K562 (cell line): ENCODE measurements around the gene CHKB. TPM values are rescaled to one million over a fixed set of nuclear protein-coding genes. Genes with fewer than 3 reads are reported as not detected.

Experiments
- ATAC-seq: fragments of 200-7000 bp; cut with Tn5 transposase; 3 replicates; pipeline ENCODE4 v1.9.1; 2020; ENCODE audit warnings: moderate library complexity
- BruUV-seq: library from RNA; stranded (reverse); fragments of 400-500 nt; replicated peaks from 2 replicates; lab custom pipeline; 2021; lab: Mats Ljungman, UMichigan
- CTCF ChIA-PET: fragments of 300-600 bp; formaldehyde crosslinking; extraction: SDS; loops from one replicate; lab custom pipeline; 2021; ENCODE audit warnings: low intra/inter-chr PET ratio; lab: Yijun Ruan, JAX
- POLR2A ChIA-PET: fragments of 300-600, 350-650 bp; sonication (Branson Sonifier 250); formaldehyde crosslinking; extraction: SDS; loops from one replicate; lab custom pipeline; 2021; ENCODE audit warnings: antibody characterized with exemption, inconsistent platforms; lab: Yijun Ruan, JAX
- DNase-seq, 4 experiments: peaks; one replicate each; pipeline versions ENCODE4 v3.0.0 to v3.0.0-alpha.2; 2011 to 2018; ENCODE audit warnings: low spot score in 3 of 4, mixed read lengths in 3 of 4; ENCODE audit errors: extremely low read depth in 1 of 4
- FAIRE-seq: peaks from 2 replicates; lab custom pipeline; 2011; peaks lifted over from hg19 to GRCh38; lab: Jason Lieb, UNC
- H2AFZ ChIP-seq: 2 replicates; pipeline ENCODE4 v1.6.0; 2011; ENCODE audit warnings: low read depth, low read length, control low read depth, inconsistent platforms
- H3K27ac ChIP-seq: fragments of 200-600 bp; 3 replicates; pipeline ENCODE4 v1.8.0; 2011; ENCODE audit warnings: low read depth, mild to moderate bottlenecking, control low read depth, inconsistent platforms, low read length, moderate library complexity, mixed read lengths; ENCODE audit errors: extremely low read depth
- H3K27me3 ChIP-seq, 2 experiments: fragments of 300-600 bp in 1 of 2; 2 replicates in 1 of 2; 3 replicates in 1 of 2; pipeline versions ENCODE4 v1.6.0 to v1.8.0; 2011; ENCODE audit warnings: inconsistent platforms in 2 of 2, low read length in 2 of 2, mild to moderate bottlenecking in 1 of 2, mixed read lengths in 1 of 2, moderate library complexity in 1 of 2; ENCODE audit not compliant: control insufficient read depth in 2 of 2, insufficient read depth in 2 of 2
- H3K36me3 ChIP-seq: fragments of 300-600 bp; 3 replicates; pipeline ENCODE4 v1.8.0; 2011; ENCODE audit warnings: mild to moderate bottlenecking, low read length, inconsistent platforms; ENCODE audit not compliant: control insufficient read depth, insufficient read depth
- H3K4me1 ChIP-seq, 2 experiments: fragments of 200-600 bp in 1 of 2; replicated peaks in 1 of 2; 2 replicates in 1 of 2; 3 replicates in 1 of 2; pipeline versions ENCODE4 v1.5.1 to v1.8.0; 2011; ENCODE audit warnings: inconsistent platforms in 2 of 2, low read length in 2 of 2, mild to moderate bottlenecking in 1 of 2, mixed read lengths in 1 of 2, moderate library complexity in 1 of 2; ENCODE audit not compliant: control insufficient read depth in 2 of 2, insufficient read depth in 2 of 2
- H3K4me2 ChIP-seq: 2 replicates; pipeline ENCODE4 v1.6.1; 2011; ENCODE audit warnings: low read length, control low read depth, inconsistent platforms, mixed read lengths; ENCODE audit not compliant: insufficient read depth
- H3K4me3 ChIP-seq: fragments of 200-600 bp; sonication (generic), shearing (Covaris generic); 2 replicates; pipeline ENCODE4 v1.5.1; 2016; ENCODE audit warnings: control low read depth, inconsistent platforms
- H3K79me2 ChIP-seq: fragments of 200-600 bp; 3 replicates; pipeline ENCODE4 v1.8.0; 2011; ENCODE audit warnings: low read length, inconsistent platforms; ENCODE audit not compliant: control insufficient read depth, insufficient read depth
- H3K9ac ChIP-seq, 2 experiments: 2 replicates each; pipeline versions ENCODE4 v1.6.0 to v1.6.1; 2011; ENCODE audit warnings: low read depth in 2 of 2, low read length in 2 of 2, control low read depth in 1 of 2, inconsistent platforms in 1 of 2, mild to moderate bottlenecking in 1 of 2, mixed read lengths in 1 of 2; ENCODE audit not compliant: insufficient read depth in 1 of 2
- H3K9me1 ChIP-seq: one replicate; pipeline ENCODE4 v1.6.0; 2011; ENCODE audit warnings: inconsistent platforms, mild to moderate bottlenecking, low read length, moderate library complexity; ENCODE audit not compliant: control insufficient read depth, insufficient read depth
- H3K9me3 ChIP-seq: replicated peaks from 2 replicates; pipeline ENCODE4 v1.5.1; 2011; ENCODE audit warnings: low read depth, low read length, inconsistent platforms; ENCODE audit not compliant: control insufficient read depth, insufficient read depth
- H4K20me1 ChIP-seq: replicated peaks from 2 replicates; pipeline ENCODE4 v1.6.1; 2011; ENCODE audit warnings: low read length, inconsistent platforms, mixed read lengths; ENCODE audit not compliant: control insufficient read depth, insufficient read depth
- ARHGAP35 ChIP-seq: fragments of 450-650 bp; IDR thresholded peaks from 2 replicates; pipeline ENCODE4 v1.6.1; 2018; ENCODE audit not compliant: partially characterized antibody
- FUS ChIP-seq: fragments of 200-400 bp; formaldehyde crosslinking; optimal IDR thresholded peaks from 2 replicates; pipeline ENCODE3; 2017; ENCODE audit warnings: low read depth, low read length
- POLR2G ChIP-seq: fragments of 200-400 bp; formaldehyde crosslinking; IDR thresholded peaks from 2 replicates; pipeline ENCODE4 v1.6.1; 2017; ENCODE audit warnings: low read depth, mild to moderate bottlenecking, antibody characterized with exemption, low read length, moderate library complexity
- ZNF57 ChIP-seq: fragments of 450-650 bp; formaldehyde crosslinking; IDR thresholded peaks from 2 replicates; pipeline ENCODE4 v1.4.0; 2020; ENCODE audit warnings: mild to moderate bottlenecking, moderate library complexity
- WGBS: fragments of 100-300 bp; shearing (Covaris generic); methylation state at CpG from one replicate; pipeline ENCODE4 v1.1.6; 2016; ENCODE audit warnings: low coverage, mixed read lengths; ENCODE audit not compliant: insufficient coverage; ENCODE audit errors: missing lambda C conversion rate; 5-methylcytosine and 5-hydroxymethylcytosine counted together
- in situ Hi-C: fragments of 300-500 bp; cut with MboI; formaldehyde crosslinking; loops from 4 replicates; pipeline ENCODE4 v1.15.0; 2018; ENCODE audit warnings: inconsistent platforms, mixed read lengths
- intact Hi-C: fragments of 100-400 bp; cut with micrococcal nuclease; formaldehyde crosslinking; loops from 2 replicates; pipeline ENCODE4 v1.14.2; 2022
- polyA plus RNA-seq, 8 experiments: library from polyadenylated mRNA; depleted of rRNA in 4 of 8; stranded (reverse) in 5 of 8; unstranded in 3 of 8; fragments of >200 nt; fragmentation: Nextera tagmentation in 2 of 8; fragmentation: Illumina TruSeq in 1 of 8; extraction: Ambion mirVana in 2 of 8; extraction: Trizol in 1 of 8; gene quantifications; 2 replicates each; pipeline versions ENCODE4 v1.2.1 to v1.2.3, GENCODE V29; 2011 to 2014; ENCODE audit warnings: inconsistent platforms in 1 of 8, missing spikeins in 1 of 8
- total RNA-seq, 7 experiments: library from RNA; depleted of rRNA in 6 of 7; stranded (reverse); fragments of >200 nt in 6 of 7; fragmentation: Illumina TruSeq in 2 of 7; extraction: Trizol in 2 of 7; gene quantifications; 2 replicates each; pipeline versions ENCODE4 v1.2.1 to v1.2.3, GENCODE V29; 2011 to 2021; ENCODE audit warnings: low replicate concordance in 1 of 7
- TF ChIP-seq, protein P1 (sequence below): fragments of 250-450 bp; sonication (Bioruptor Pico); IDR thresholded peaks from 2 replicates; pipeline ENCODE4 v1.4.0; 2020; ENCODE audit warnings: mild to moderate bottlenecking, moderate library complexity

The CHKB gene
- total and polyA plus RNA-seq, 9 of the 15 experiments (the other 6 are each of a cell fraction or from before 2014, with no cell fraction given): 2.7 to 31.0 (median 11.0) TPM

DNA sequence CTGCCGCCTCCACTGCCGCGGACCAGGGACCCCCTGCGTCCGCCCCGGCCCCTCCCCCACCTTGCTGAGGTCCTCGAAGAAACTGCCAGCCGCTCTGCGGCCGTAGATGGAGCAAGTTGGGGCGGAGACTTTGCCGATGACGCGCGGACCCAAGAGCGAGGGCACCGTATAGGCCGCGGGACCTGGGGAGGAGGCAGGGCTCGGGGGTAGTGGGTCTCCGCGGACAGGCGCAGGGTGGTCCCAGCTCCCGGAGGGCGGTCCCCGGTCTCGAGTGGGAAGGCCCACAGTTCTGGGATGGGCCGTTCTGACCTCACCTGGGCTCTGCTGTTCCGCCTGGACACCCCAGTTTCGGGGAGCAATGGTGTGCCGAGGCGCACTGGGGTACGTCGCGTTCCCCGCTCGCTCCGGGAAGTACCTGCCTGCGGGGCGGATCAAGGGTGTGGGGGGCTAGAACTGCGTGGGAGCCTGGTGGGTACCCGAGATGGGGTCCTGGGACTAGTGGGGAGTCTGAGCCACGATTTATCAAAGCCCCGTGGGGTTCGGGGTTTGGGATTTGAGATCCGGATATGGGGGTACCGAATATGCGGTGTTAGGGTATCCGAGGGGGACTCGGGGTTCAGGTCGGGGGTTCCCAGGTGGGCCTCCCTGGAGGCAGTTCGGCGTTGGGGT, 51.6 kb downstream of the CHKB start:
- H3K36me3 ChIP-seq: no peaks in the 10 kb centered on the region
- 96% methylated on average over 13 of the region's 53 CpGs for WGBS
- DNase-seq (no peak), ATAC-seq (no peak), FAIRE-seq (no peak)
- H3K79me2 ChIP-seq: peaks cover 12% of the 10 kb centered on the region; the same call in 2 of the 3 replicates
- no peaks in the 10 kb centered on the region for H3K9me1 ChIP-seq
- no peak overlapping the region for H3K4me2 ChIP-seq
- H3K27ac ChIP-seq: no peak overlapping the region
- BruUV-seq: no TSS peak
- peaks cover 18 to 51% of the 10 kb centered on the region in 2 experiments; a peak in 4 of 5 replicates for H3K4me1 ChIP-seq
- H2AFZ ChIP-seq: no peak overlapping the region
- H3K9me3 ChIP-seq: 0 out of 2 replicates have a peak, but pooled peaks cover 2% of the 10 kb centered on the region
- intact Hi-C loops: no loop called here
- peak; percentile 55 for TF ChIP-seq POLR2G
- TF ChIP-seq ARHGAP35: no peak
- no peak overlapping the region for H3K9ac ChIP-seq
- in situ Hi-C loops: no loop called here
- H4K20me1 ChIP-seq: no peaks in the 10 kb centered on the region
- CTCF ChIA-PET: no interaction called here
- POLR2A ChIA-PET: no interaction called here
- no peaks in the 10 kb centered on the region for H3K27me3 ChIP-seq
- H3K4me3 ChIP-seq: no peak overlapping the region

DNA sequence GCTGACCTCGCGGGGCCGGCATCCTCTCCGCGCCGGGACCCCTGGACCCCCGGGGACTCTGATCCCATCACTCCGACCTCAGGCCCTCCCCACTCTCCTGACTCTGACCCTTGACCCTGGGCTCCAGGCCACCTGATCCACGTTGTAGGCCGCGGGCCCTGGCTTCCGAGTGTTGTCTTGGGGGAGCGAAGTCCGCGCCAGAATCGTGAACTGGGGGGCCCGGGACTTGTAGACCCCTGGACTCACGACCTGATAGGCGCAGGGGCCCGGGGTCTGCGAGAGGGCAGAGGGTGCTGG, 52.1 kb downstream of the CHKB start:
- ChIA-PET POLR2A (no interaction called here), CTCF (no interaction called here)
- Histone ChIP-seq H3K4me3 (no peak overlapping the region), H3K9me1 (no peaks in the 10 kb centered on the region), H3K27ac (no peak overlapping the region), H3K36me3 (no peaks in the 10 kb centered on the region), H3K4me2 (no peak overlapping the region), H4K20me1 (no peaks in the 10 kb centered on the region), H3K27me3 (no peaks in the 10 kb centered on the region), H3K9me3 (0 out of 2 replicates have a peak, but pooled peaks cover 2% of the 10 kb centered on the region), H3K4me1 (peaks cover 18 to 56% of the 10 kb centered on the region in 2 experiments; a peak in 4 of 5 replicates), H2AFZ (no peak overlapping the region), H3K79me2 (peaks cover 14% of the 10 kb centered on the region; the same call in 2 of the 3 replicates), H3K9ac (no peak overlapping the region)
- FAIRE-seq (no peak), ATAC-seq (no peak), DNase-seq (no peak)
- no TSS peak for BruUV-seq
- 98% methylated on average over 7 of the region's 21 CpGs for WGBS
- in situ Hi-C loops (no loop called here), intact Hi-C loops (no loop called here)
- TF ChIP-seq ZNF57 (no peak), FUS (no peak), POLR2G (peak; percentile 55; the same call in 1 of the 2 replicates)
- TF ChIP-seq, protein P1, sequence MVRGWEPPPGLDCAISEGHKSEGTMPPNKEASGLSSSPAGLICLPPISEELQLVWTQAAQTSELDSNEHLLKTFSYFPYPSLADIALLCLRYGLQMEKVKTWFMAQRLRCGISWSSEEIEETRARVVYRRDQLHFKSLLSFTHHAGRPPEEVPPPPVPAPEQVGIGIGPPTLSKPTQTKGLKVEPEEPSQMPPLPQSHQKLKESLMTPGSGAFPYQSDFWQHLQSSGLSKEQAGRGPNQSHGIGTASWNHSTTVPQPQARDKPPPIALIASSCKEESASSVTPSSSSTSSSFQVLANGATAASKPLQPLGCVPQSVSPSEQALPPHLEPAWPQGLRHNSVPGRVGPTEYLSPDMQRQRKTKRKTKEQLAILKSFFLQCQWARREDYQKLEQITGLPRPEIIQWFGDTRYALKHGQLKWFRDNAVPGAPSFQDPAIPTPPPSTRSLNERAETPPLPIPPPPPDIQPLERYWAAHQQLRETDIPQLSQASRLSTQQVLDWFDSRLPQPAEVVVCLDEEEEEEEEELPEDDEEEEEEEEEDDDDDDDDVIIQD: no peak
